SK-N-SH treated with all-trans-retinoic acid at 6 μM for 48 hours (cell line): ENCODE results near the gene C5orf34.

Source experiments
- ZFP3 ChIP-seq: fragments of 250-450 bp; sonication (Bioruptor Pico); IDR thresholded peaks from 2 replicates; pipeline ENCODE4 v1.5.0; 2020; ENCODE audit warnings: mild to moderate bottlenecking, moderate library complexity
- TF ChIP-seq, protein P1 (sequence below): fragments of 250-450 bp; sonication (Bioruptor Pico); IDR thresholded peaks from 2 replicates; pipeline ENCODE4 v1.8.0; 2020; ENCODE audit warnings: mild to moderate bottlenecking, moderate library complexity, borderline replicate concordance

DNA sequence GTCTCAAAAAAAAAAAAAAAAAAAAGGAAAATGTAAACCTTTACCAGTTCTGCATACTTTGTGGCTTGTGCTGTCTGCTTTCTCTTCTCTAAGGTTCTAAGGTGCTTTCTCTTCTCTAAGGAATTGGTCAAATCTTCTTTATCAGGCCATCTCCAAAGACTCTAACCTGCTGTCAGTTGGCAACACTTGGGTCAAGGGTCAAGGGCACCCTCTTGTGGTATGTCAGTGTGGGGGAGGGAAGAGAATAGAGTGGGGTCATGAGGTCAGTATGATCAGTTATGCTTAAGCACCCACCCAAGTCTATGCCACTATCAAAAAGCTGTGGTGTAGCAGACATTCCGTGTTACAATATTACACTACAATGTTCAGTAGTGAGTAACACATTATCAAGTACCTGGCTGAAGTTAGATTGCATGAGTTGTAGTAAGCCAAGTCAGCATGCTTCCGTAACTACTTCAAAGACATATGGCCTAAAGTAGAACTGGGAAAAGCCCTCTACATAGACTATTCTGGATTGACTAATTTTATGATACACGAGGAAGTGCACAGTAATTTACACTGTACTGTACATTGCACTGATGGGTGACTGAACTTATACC lies 77.8 kb downstream of the C5orf34 start:
- TF ChIP-seq, protein P1, sequence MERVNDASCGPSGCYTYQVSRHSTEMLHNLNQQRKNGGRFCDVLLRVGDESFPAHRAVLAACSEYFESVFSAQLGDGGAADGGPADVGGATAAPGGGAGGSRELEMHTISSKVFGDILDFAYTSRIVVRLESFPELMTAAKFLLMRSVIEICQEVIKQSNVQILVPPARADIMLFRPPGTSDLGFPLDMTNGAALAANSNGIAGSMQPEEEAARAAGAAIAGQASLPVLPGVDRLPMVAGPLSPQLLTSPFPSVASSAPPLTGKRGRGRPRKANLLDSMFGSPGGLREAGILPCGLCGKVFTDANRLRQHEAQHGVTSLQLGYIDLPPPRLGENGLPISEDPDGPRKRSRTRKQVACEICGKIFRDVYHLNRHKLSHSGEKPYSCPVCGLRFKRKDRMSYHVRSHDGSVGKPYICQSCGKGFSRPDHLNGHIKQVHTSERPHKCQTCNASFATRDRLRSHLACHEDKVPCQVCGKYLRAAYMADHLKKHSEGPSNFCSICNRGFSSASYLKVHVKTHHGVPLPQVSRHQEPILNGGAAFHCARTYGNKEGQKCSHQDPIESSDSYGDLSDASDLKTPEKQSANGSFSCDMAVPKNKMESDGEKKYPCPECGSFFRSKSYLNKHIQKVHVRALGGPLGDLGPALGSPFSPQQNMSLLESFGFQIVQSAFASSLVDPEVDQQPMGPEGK (CRISPR knock-in tag) = no peak
- no peak for TF ChIP-seq ZFP3 (CRISPR knock-in tag)
